HCT116 (cell line): ENCODE results near the gene UGDH. TPM values are rescaled to one million over a fixed set of nuclear protein-coding genes. Genes with fewer than 3 reads are reported as not detected.

Experiments used
- ATAC-seq: fragments of 200-7000 bp; cut with Tn5 transposase; 2 replicates; pipeline ENCODE4 v1.9.1; 2020; ENCODE audit warnings: mild to moderate bottlenecking, moderate library complexity
- BruUV-seq: library from RNA; stranded (reverse); fragments of 400-500 nt; replicated peaks from 2 replicates; lab custom pipeline; 2021; lab: Mats Ljungman, UMichigan
- CTCF ChIA-PET: fragments of 300-600 bp; sonication (Branson Sonifier 250); formaldehyde crosslinking; loops from one replicate; lab custom pipeline; 2021; ENCODE audit warnings: antibody characterized with exemption; lab: Charles Lee
- POLR2A ChIA-PET: fragments of 300-600, 350-600 bp; sonication (Branson Sonifier 250); formaldehyde crosslinking; loops from one replicate; lab custom pipeline; 2021; ENCODE audit warnings: antibody characterized with exemption; lab: Charles Lee
- RAD21 ChIA-PET, 2 experiments: fragments of 300-600 bp; sonication (Branson Sonifier 250); formaldehyde crosslinking; loops; one replicate each; lab custom pipeline; 2023; ENCODE audit warnings: low total read pairs in 2 of 2; ENCODE audit not compliant: uncharacterized antibody in 2 of 2, unreplicated experiment in 2 of 2, low non-redundant PET in 1 of 2; lab: Charles Lee
- DNase-seq: peaks from one replicate; pipeline ENCODE4 v3.0.0-alpha.2; 2010; ENCODE audit warnings: low read depth, low spot score
- H2AFZ ChIP-seq: fragments of 200-600 bp; shearing (Covaris generic), sonication (generic); 2 replicates; pipeline ENCODE4 v1.6.1; 2017; ENCODE audit warnings: low read depth, mixed run types, mixed read lengths, antibody characterized with exemption, low read length; ENCODE audit not compliant: poor library complexity, severe bottlenecking
- H3K27ac ChIP-seq: 2 replicates; pipeline ENCODE4 v1.5.1; 2012; ENCODE audit warnings: low read depth, low read length
- H3K27me3 ChIP-seq: fragments of 200-600 bp; sonication (generic); 2 replicates; pipeline ENCODE4 v1.6.1; 2016; ENCODE audit warnings: mixed run types, low read length, mixed read lengths; ENCODE audit not compliant: insufficient read depth
- H3K36me3 ChIP-seq, 2 experiments: fragments of 200-500 bp in 1 of 2; fragments of 200-600 bp in 1 of 2; sonication (Bioruptor generic) in 1 of 2; sonication (generic) in 1 of 2; 2 replicates each; pipeline versions ENCODE4 v1.5.1 to v1.6.1; 2014 to 2016; ENCODE audit warnings: low read length in 2 of 2, inconsistent platforms in 1 of 2, mixed read lengths in 1 of 2, mixed run types in 1 of 2; ENCODE audit not compliant: insufficient read depth in 2 of 2, control insufficient read depth in 1 of 2
- H3K4me1 ChIP-seq, 2 experiments: fragments of 200-600 bp in 1 of 2; sonication (generic) in 1 of 2; 2 replicates each; pipeline versions ENCODE4 v1.5.1 to v1.6.1; 2012 to 2017; ENCODE audit warnings: low read length in 2 of 2, inconsistent platforms in 1 of 2, mild to moderate bottlenecking in 1 of 2, mixed read lengths in 1 of 2, mixed run types in 1 of 2, moderate library complexity in 1 of 2; ENCODE audit not compliant: insufficient read depth in 2 of 2, control insufficient read depth in 1 of 2
- H3K4me2 ChIP-seq: fragments of 200-600 bp; sonication (generic); 2 replicates; pipeline ENCODE4 v1.6.1; 2017; ENCODE audit warnings: mixed run types, low read length, mixed read lengths
- H3K4me3 ChIP-seq, 2 experiments: fragments of 200-600 bp in 1 of 2; sonication (generic) in 1 of 2; replicated peaks in 1 of 2; 2 replicates each; pipeline ENCODE4 v1.5.1; 2011 to 2016; ENCODE audit warnings: low read length in 2 of 2, control low read depth in 1 of 2, low read depth in 1 of 2, mild to moderate bottlenecking in 1 of 2, mixed read lengths in 1 of 2, mixed run types in 1 of 2
- H3K79me2 ChIP-seq: fragments of 200-600 bp; sonication (generic); 2 replicates; pipeline ENCODE4 v1.6.1; 2017; ENCODE audit warnings: mild to moderate bottlenecking, mixed run types, low read length, moderate library complexity, mixed read lengths; ENCODE audit not compliant: insufficient read depth
- H3K9ac ChIP-seq: fragments of 200-600 bp; sonication (generic); 2 replicates; pipeline ENCODE4 v1.6.1; 2016; ENCODE audit warnings: low read length, mixed read lengths
- H3K9me2 ChIP-seq: fragments of 200-600 bp; sonication (generic), shearing (Covaris generic); 2 replicates; pipeline ENCODE4 v1.6.1; 2017; ENCODE audit warnings: mixed run types, mild to moderate bottlenecking, moderate library complexity; ENCODE audit not compliant: insufficient read depth
- H3K9me3 ChIP-seq, 2 experiments: fragments of 200-500 bp in 1 of 2; fragments of 200-600 bp in 1 of 2; sonication (Bioruptor generic) in 1 of 2; sonication (generic) in 1 of 2; 2 replicates each; pipeline ENCODE4 v1.6.1; 2014 to 2017; ENCODE audit warnings: low read length in 2 of 2, mixed read lengths in 2 of 2, inconsistent platforms in 1 of 2, low read depth in 1 of 2, mild to moderate bottlenecking in 1 of 2, mixed run types in 1 of 2, moderate library complexity in 1 of 2; ENCODE audit not compliant: control insufficient read depth in 1 of 2, insufficient read depth in 1 of 2
- H4K20me1 ChIP-seq: fragments of 200-600 bp; sonication (generic), shearing (Covaris generic); 2 replicates; pipeline ENCODE4 v1.6.1; 2017; ENCODE audit warnings: mixed run types, mild to moderate bottlenecking, moderate library complexity; ENCODE audit not compliant: insufficient read depth
- RAD21 ChIP-seq: IDR thresholded peaks from 2 replicates; pipeline ENCODE4 v1.6.1; 2012; ENCODE audit warnings: low read depth, mild to moderate bottlenecking
- SP1 ChIP-seq: IDR thresholded peaks from 2 replicates; pipeline ENCODE4 v1.6.1; 2012; ENCODE audit warnings: low read depth
- intact Hi-C: fragments of 100-400 bp; cut with micrococcal nuclease; formaldehyde crosslinking; loops from 2 replicates; pipeline ENCODE4 v1.10.0; 2022
- total RNA-seq: library from RNA; stranded (reverse); gene quantifications from one replicate; pipeline ENCODE4 v1.2.1, GENCODE V29; 2021; ENCODE audit not compliant: unreplicated experiment
- TF ChIP-seq, protein P1 (sequence below), 3 experiments: fragments of 200-600 bp in 1 of 3; sonication (generic) in 1 of 3; IDR thresholded peaks in 2 of 3; conservative IDR thresholded peaks in 1 of 3; 2 replicates each; pipeline ENCODE4 v1.5.1; 2012 to 2017; ENCODE audit warnings: low read depth in 2 of 3, low read length in 2 of 3, antibody characterized with exemption in 1 of 3, borderline replicate concordance in 1 of 3, control low read depth in 1 of 3, mild to moderate bottlenecking in 1 of 3, mixed read lengths in 1 of 3, mixed run types in 1 of 3, moderate library complexity in 1 of 3; ENCODE audit not compliant: insufficient read depth in 1 of 3
- TF ChIP-seq, protein P2 (sequence below): IDR thresholded peaks from 2 replicates; pipeline ENCODE4 v1.6.1; 2012

UGDH gene
- total RNA-seq, 1 experiment from 2014 or later = 67.9 TPM

DNA sequence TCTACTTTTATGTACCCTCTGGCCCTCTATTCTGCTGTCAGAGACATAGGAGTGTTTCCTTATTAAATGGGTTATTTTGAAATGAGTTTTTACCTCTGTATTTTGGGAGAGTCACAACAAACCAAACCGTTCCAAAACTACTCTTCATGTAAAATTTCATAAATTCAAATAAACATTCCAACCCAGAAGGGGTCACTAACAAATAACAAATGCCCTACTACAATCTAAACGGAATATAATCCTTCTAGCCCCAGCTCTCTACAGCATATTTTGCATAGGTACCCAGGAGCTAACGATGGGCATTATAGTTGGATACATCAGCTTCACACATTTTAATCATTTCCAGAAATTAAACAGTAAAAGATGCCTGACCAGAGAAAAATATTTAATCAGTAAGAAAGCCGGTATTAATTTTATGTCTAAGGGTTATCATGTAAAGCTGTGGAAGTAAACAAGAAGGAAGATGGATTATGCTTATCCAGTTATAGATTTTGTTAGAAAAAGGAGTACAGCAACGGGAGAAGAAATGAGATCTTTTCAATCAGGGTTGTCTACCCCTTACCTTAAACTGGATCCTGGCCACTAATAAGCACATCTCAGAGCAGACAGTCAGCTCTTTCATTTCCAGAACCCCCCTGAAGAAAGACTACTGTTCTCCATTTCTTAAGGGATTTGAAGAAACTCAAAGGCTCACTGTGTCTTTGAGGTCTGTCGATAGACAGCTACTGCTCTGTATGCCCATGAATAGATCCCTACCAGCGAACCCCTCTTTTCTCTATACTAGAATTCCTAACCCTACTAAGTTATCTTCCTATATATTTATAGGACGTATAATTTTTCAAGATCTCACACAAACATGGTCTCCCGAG is 1.2 kb downstream of the UGDH start:
- TF ChIP-seq RAD21 (peak; percentile 24; the same call in 1 of the 2 replicates), SP1 (no peak)
- TF ChIP-seq, protein P1, sequence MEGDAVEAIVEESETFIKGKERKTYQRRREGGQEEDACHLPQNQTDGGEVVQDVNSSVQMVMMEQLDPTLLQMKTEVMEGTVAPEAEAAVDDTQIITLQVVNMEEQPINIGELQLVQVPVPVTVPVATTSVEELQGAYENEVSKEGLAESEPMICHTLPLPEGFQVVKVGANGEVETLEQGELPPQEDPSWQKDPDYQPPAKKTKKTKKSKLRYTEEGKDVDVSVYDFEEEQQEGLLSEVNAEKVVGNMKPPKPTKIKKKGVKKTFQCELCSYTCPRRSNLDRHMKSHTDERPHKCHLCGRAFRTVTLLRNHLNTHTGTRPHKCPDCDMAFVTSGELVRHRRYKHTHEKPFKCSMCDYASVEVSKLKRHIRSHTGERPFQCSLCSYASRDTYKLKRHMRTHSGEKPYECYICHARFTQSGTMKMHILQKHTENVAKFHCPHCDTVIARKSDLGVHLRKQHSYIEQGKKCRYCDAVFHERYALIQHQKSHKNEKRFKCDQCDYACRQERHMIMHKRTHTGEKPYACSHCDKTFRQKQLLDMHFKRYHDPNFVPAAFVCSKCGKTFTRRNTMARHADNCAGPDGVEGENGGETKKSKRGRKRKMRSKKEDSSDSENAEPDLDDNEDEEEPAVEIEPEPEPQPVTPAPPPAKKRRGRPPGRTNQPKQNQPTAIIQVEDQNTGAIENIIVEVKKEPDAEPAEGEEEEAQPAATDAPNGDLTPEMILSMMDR (IDR thresholded peaks at IDR 0.05 in 2 of 3, conservative IDR thresholded peaks at IDR 0.05 in 1 of 3; ENCODE audit: borderline replicate concordance in 1 of 3, insufficient read depth in 1 of 3, low read depth in 2 of 3, low read length in 2 of 3) = 0 out of 6 replicates have a peak, but pooled peaks of 1 of the 3 experiments have one; percentile 2
- TF ChIP-seq, protein P2, sequence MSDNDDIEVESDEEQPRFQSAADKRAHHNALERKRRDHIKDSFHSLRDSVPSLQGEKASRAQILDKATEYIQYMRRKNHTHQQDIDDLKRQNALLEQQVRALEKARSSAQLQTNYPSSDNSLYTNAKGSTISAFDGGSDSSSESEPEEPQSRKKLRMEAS = no peak
- TF ChIP-seq, all 23 proteins: peak for 2
- no TSS peak for BruUV-seq
- H2AFZ ChIP-seq = no peak overlapping the region
- intact Hi-C loops = loop anchor here (2.0 kb wide), 2 partner anchors 113 to 451 kb away; partner anchors contain the start of genes PDS5A and SMIM14
- H3K27me3 ChIP-seq = no peaks in the 10 kb centered on the region
- H3K9ac ChIP-seq = peak overlapping the region; percentile 84
- no peaks in the 10 kb centered on the region for H4K20me1 ChIP-seq
- CTCF ChIA-PET = no interaction called here
- RAD21 ChIA-PET = no interaction called here
- peaks cover 62% of the 10 kb centered on the region for H3K79me2 ChIP-seq
- no peak for DNase-seq
- ATAC-seq = no peak
- H3K4me2 ChIP-seq = peak overlapping the region; percentile 73
- POLR2A ChIA-PET = interaction anchor here (1.0 kb wide), 1 partner anchor 113 kb away, joined by 4 read pairs; the partner anchor contains the start of gene SMIM14
- no peaks in the 10 kb centered on the region for H3K9me2 ChIP-seq
- 0 out of 4 replicates have a peak, but pooled peaks cover 0 to 4% of the 10 kb centered on the region in 2 experiments for H3K36me3 ChIP-seq
- peaks cover 7 to 27% of the 10 kb centered on the region in 2 experiments; a peak in 3 of 4 replicates for H3K4me1 ChIP-seq
- H3K9me3 ChIP-seq = peaks cover 0 to 8% of the 10 kb centered on the region in 2 experiments; a peak in 2 of 4 replicates
- H3K27ac ChIP-seq = peak overlapping the region; percentile 91
- H3K4me3 ChIP-seq = peak overlapping the region; percentile 91 to 93
